H1 (cell line): ENCODE results near the gene ENO3.

ENCODE experiments used
- CTCF ChIP-seq, 3 experiments: IDR thresholded peaks; 1 replicate in 2 of 3; 2 replicates in 1 of 3; pipeline versions ENCODE4 v1.5.1 to v1.6.1; 2011; ENCODE audit warnings: low read length in 3 of 3, mild to moderate bottlenecking in 3 of 3, inconsistent platforms in 2 of 3, low read depth in 1 of 3, moderate library complexity in 1 of 3; ENCODE audit not compliant: insufficient read depth in 1 of 3; ENCODE audit errors: control extremely low read depth in 1 of 3
- GTF2F1 ChIP-seq: IDR thresholded peaks from 2 replicates; pipeline ENCODE4 v1.6.1; 2012; ENCODE audit warnings: low read depth, low read length, improper control_type of control experiment, borderline replicate concordance
- SP1 ChIP-seq: IDR thresholded peaks from 2 replicates; pipeline ENCODE4 v1.6.1; 2011; ENCODE audit warnings: low read depth, low read length
- YY1 ChIP-seq: IDR thresholded peaks from 2 replicates; pipeline ENCODE4 v1.6.1; 2011; ENCODE audit warnings: low read depth, mild to moderate bottlenecking, low read length
- ZNF274 ChIP-seq: IDR thresholded peaks from 2 replicates; pipeline ENCODE4 v1.7.0; 2012; ENCODE audit warnings: low read length, borderline replicate concordance; ENCODE audit errors: extremely low read depth

- TF ChIP-seq YY1 (no peak), ZNF274 (no peak), GTF2F1 (no peak), SP1 (no peak), CTCF (IDR thresholded peaks at IDR 0.05; ENCODE audit: control extremely low read depth in 1 of 3, insufficient read depth in 1 of 3, low read depth in 1 of 3, low read length in 3 of 3) (no peak)
Measured at GRCh38 chr17:4987767-4988567, 37.0 kb downstream of the ENO3 start.
